ENCODE data around the gene DCAF6.

DCAF6 gene

DNA sequence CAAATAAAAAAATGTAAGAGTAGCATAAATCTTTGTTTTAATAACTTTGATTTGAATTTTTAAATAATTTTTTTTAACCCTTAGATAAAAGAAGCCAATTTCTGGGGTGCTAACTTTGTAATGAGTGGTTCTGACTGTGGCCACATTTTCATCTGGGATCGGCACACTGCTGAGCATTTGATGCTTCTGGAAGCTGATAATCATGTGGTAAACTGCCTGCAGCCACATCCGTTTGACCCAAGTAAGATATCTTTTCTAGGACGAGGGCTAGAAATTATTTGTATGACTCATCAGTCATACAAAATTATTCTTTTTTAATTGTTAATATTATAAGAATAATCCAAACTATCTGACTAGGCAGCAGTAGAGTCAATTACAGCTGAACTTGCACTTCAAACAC lies 129.0 kb downstream of the DCAF6 start:
- TF ChIP-seq SIN3A (IDR thresholded peaks at IDR 0.05; ENCODE audit: borderline replicate concordance, insufficient read depth, low read length) (no peak), POLR2AphosphoS5 (IDR thresholded peaks at IDR 0.05; ENCODE audit: low read depth, low read length) (no peak), FOXP2 (optimal IDR thresholded peaks at IDR 0.05; ENCODE audit: borderline replicate concordance, extremely low read depth, extremely low read length, insufficient read depth) (no peak), TAF1 (IDR thresholded peaks at IDR 0.05; ENCODE audit: borderline replicate concordance, insufficient read depth, low read length) (no peak)
- TF ChIP-seq, protein P1, sequence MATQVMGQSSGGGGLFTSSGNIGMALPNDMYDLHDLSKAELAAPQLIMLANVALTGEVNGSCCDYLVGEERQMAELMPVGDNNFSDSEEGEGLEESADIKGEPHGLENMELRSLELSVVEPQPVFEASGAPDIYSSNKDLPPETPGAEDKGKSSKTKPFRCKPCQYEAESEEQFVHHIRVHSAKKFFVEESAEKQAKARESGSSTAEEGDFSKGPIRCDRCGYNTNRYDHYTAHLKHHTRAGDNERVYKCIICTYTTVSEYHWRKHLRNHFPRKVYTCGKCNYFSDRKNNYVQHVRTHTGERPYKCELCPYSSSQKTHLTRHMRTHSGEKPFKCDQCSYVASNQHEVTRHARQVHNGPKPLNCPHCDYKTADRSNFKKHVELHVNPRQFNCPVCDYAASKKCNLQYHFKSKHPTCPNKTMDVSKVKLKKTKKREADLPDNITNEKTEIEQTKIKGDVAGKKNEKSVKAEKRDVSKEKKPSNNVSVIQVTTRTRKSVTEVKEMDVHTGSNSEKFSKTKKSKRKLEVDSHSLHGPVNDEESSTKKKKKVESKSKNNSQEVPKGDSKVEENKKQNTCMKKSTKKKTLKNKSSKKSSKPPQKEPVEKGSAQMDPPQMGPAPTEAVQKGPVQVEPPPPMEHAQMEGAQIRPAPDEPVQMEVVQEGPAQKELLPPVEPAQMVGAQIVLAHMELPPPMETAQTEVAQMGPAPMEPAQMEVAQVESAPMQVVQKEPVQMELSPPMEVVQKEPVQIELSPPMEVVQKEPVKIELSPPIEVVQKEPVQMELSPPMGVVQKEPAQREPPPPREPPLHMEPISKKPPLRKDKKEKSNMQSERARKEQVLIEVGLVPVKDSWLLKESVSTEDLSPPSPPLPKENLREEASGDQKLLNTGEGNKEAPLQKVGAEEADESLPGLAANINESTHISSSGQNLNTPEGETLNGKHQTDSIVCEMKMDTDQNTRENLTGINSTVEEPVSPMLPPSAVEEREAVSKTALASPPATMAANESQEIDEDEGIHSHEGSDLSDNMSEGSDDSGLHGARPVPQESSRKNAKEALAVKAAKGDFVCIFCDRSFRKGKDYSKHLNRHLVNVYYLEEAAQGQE (IDR thresholded peaks at IDR 0.05; ENCODE audit: insufficient read depth in 1 of 2, low read depth in 2 of 2, low read length in 2 of 2), result no peak

DNA sequence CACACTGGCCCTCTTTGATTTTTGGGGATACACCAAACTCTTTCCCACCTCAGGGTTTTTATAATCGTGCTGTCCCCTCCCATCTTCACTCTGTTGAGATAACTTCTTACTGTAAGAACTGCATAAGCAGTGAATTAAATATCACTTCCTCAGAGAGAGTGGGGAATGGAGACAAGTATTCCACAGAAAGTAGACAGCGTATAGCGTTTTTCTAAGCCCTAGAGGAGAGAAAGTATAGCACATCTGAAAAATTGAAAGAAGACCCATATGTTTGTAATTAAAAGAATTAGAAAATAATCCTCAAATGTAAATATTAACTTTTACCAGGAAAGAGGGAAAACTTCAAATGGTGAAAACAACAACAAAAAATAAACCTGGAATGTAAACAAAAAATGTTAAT lies 132.9 kb downstream of the DCAF6 start:
- no peak for TF ChIP-seq SIN3A (IDR thresholded peaks at IDR 0.05; ENCODE audit: borderline replicate concordance, insufficient read depth, low read length)
- TF ChIP-seq, protein P1 (IDR thresholded peaks at IDR 0.05; ENCODE audit: insufficient read depth in 1 of 2, low read depth in 2 of 2, low read length in 2 of 2), result no peak
- no peak for TF ChIP-seq FOXP2 (optimal IDR thresholded peaks at IDR 0.05; ENCODE audit: borderline replicate concordance, extremely low read depth, extremely low read length, insufficient read depth)
- no peak for TF ChIP-seq POLR2AphosphoS5 (IDR thresholded peaks at IDR 0.05; ENCODE audit: low read depth, low read length)
- no peak for TF ChIP-seq TAF1 (IDR thresholded peaks at IDR 0.05; ENCODE audit: borderline replicate concordance, insufficient read depth, low read length)

DNA sequence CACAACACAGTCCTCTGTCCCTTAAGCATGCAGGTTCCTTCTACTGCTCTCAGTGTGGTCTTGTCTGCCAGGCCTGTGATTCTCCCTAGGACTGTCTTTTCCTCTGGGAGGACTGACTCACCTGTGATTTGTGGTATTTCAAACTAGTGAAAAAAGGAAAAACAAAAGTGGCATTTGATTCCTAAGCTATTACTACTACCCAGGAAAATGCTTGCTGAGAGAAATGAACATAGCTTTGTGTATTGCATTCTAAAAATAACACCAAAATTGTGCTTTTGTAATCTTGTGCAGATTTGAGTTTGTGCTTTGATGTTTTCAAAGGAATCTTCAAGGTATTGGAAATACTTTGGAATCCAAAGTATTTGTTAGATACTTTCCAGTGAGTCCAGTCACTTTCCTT lies 143.3 kb downstream of the DCAF6 start:
- TF ChIP-seq, protein P1 (IDR thresholded peaks at IDR 0.05; ENCODE audit: insufficient read depth in 1 of 2, low read depth in 2 of 2, low read length in 2 of 2), result no peak
- TF ChIP-seq POLR2AphosphoS5 (IDR thresholded peaks at IDR 0.05; ENCODE audit: low read depth, low read length) (no peak), SIN3A (IDR thresholded peaks at IDR 0.05; ENCODE audit: borderline replicate concordance, insufficient read depth, low read length) (no peak), TAF1 (IDR thresholded peaks at IDR 0.05; ENCODE audit: borderline replicate concordance, insufficient read depth, low read length) (no peak), FOXP2 (optimal IDR thresholded peaks at IDR 0.05; ENCODE audit: borderline replicate concordance, extremely low read depth, extremely low read length, insufficient read depth) (no peak)

DNA sequence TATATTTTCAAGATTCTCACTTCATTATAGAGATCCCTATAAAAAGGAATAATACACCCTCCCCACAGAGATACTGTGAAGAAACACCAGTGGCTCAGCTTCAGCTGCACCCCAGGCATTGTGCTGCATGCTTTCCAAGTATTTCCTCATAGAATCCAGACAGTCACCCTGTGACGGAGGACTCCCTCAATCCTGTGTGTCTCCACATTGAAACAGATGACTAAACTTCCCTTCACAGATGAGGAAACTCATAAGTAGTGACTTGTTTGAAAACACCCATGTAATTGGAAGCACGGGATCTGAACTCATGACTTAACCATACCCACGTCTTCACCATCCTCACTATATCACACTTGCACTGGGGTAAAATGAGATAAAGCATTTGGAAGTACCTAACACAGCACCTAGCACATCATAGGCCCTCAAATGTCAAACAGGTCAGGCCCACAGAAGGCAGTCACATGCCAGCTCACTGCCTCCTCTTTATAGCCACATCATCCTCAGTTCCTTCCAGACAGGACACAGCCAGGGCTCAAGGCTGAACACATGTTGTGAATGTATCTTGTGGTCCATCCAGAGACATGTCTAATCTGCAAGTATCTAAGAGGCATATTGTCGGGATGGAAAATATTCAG lies 145.0 kb downstream of the DCAF6 start:
- no peak for TF ChIP-seq SIN3A (IDR thresholded peaks at IDR 0.05; ENCODE audit: borderline replicate concordance, insufficient read depth, low read length)
- TF ChIP-seq TAF1 (IDR thresholded peaks at IDR 0.05; ENCODE audit: borderline replicate concordance, insufficient read depth, low read length), result no peak
- TF ChIP-seq FOXP2 (optimal IDR thresholded peaks at IDR 0.05; ENCODE audit: borderline replicate concordance, extremely low read depth, extremely low read length, insufficient read depth), result no peak
- TF ChIP-seq POLR2AphosphoS5 (IDR thresholded peaks at IDR 0.05; ENCODE audit: low read depth, low read length), result no peak
- TF ChIP-seq, protein P1 (IDR thresholded peaks at IDR 0.05; ENCODE audit: insufficient read depth in 1 of 2, low read depth in 2 of 2, low read length in 2 of 2), result no peak

Measured in PFSK-1 (cell line).